Astrocyte of the cerebellum (primary cell): ENCODE data around the gene SUSD6.

Experiments used
- DNase-seq: peaks from one replicate; pipeline ENCODE4 v3.0.0-alpha.2; 2011; ENCODE audit warnings: low read depth
- H3K4me3 ChIP-seq: 2 replicates; pipeline ENCODE4 v1.5.1; 2011; ENCODE audit warnings: mild to moderate bottlenecking, low read depth, low read length, moderate library complexity
- in situ Hi-C: cut with HindIII; loops from 2 replicates; pipeline ENCODE4 v1.10.0; 2017; ENCODE audit warnings: low sequenced_read_pairs
- TF ChIP-seq, protein P1 (sequence below): IDR thresholded peaks from 2 replicates; pipeline ENCODE4 v1.5.1; 2012; ENCODE audit warnings: low read length, low read depth, moderate library complexity, mild to moderate bottlenecking; ENCODE audit errors: missing control alignments

The SUSD6 gene

DNA sequence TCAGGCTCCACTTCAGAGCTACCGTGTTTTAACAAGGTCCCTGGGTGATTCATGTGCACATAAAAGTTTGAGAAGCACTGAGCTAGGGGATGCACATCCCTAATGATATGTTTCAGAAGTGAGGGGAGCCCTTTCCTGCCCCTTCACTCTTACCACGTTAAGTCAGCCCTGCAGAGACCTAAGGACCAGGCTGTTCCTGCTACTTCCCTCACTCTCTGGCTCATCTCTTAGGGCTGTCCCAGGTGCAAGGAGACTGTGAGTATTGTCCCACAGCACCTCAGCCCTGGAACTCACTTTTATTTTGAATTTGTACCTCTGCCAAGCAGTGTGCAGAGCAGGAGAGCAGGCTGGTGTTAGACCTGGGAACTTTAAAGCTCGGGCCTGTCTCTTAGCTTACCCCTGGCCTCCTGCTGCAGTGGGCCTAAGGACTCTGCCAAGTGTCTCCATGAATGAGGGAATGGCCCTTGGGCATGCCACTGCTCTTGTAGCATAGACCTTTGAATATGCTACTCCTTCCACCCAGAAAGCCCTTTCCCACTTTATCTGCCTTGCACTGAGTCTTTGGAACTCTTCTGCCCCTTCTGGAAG is 11.0 kb upstream of the SUSD6 start:
- DNase-seq = no peak
- in situ Hi-C loops = no loop called here
- TF ChIP-seq, protein P1, sequence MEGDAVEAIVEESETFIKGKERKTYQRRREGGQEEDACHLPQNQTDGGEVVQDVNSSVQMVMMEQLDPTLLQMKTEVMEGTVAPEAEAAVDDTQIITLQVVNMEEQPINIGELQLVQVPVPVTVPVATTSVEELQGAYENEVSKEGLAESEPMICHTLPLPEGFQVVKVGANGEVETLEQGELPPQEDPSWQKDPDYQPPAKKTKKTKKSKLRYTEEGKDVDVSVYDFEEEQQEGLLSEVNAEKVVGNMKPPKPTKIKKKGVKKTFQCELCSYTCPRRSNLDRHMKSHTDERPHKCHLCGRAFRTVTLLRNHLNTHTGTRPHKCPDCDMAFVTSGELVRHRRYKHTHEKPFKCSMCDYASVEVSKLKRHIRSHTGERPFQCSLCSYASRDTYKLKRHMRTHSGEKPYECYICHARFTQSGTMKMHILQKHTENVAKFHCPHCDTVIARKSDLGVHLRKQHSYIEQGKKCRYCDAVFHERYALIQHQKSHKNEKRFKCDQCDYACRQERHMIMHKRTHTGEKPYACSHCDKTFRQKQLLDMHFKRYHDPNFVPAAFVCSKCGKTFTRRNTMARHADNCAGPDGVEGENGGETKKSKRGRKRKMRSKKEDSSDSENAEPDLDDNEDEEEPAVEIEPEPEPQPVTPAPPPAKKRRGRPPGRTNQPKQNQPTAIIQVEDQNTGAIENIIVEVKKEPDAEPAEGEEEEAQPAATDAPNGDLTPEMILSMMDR = no peak
- no peak overlapping the region for H3K4me3 ChIP-seq

DNA sequence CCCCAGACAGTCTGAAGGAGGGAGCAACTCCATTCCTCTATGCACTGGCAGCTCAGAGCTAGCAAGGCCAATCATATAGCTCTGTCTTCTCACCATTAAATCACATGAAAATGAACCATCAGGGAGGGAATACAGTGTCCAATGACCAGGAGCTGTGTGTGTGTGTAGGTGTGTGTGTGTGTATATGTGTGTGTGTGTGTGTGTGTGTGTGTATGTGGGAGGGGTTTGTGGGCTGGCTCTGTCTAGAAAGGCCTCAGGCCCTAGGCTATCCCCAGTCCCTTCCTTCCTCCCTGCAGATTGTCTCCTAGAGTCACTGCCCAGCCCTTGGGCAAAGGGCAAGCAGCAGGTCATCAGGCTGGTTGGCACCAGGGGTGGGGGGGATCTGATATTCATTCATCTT is 5.7 kb upstream of the SUSD6 start:
- TF ChIP-seq, protein P1 = no peak
- in situ Hi-C loops = no loop called here
- DNase-seq = no peak
- no peak overlapping the region for H3K4me3 ChIP-seq

DNA sequence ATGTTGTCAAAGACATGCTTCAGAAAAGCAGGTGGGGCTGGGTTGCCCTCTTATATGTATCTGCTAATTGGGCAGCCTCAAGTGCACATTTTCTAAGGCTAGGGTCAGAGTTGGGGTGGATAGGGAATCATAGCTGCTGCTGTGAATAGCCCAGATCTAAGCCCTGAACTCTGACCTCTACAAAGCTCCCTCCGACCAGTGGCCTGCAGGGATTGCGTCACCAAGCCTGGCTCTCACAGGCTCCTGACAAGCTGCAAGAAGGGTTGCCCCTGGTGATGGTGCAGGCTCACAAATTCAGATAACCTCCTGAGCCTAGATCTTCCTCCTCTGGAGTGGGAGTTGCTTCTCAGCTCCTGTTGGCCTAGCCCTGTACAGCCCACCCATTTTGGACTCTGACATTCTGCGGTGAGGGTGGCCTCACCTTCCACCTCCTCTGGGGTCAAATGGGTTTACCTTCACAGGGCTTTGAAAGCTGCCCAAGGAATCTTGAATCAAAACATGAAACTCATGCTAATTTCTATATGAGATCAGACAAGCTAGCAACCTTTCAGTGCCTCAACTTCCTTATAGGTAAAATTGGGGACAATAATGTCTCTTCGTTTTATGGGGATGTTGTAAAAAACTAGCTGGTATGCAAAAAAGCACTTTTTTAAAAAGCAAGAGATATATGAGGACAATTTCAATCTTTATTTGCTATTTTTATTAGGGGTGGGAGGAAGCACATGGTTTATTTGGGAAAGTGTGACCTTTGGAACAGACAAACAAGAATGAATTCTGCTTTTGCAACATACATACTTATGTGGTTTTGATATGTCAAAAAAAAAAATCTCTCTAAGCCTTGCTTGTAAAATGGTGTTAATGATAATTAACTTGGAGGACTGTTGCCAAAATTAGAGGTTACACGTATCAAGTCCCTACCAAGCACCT is 4.9 kb upstream of the SUSD6 start:
- TF ChIP-seq, protein P1 = no peak
- in situ Hi-C loops = no loop called here
- no peak for DNase-seq
- H3K4me3 ChIP-seq = no peak overlapping the region

DNA sequence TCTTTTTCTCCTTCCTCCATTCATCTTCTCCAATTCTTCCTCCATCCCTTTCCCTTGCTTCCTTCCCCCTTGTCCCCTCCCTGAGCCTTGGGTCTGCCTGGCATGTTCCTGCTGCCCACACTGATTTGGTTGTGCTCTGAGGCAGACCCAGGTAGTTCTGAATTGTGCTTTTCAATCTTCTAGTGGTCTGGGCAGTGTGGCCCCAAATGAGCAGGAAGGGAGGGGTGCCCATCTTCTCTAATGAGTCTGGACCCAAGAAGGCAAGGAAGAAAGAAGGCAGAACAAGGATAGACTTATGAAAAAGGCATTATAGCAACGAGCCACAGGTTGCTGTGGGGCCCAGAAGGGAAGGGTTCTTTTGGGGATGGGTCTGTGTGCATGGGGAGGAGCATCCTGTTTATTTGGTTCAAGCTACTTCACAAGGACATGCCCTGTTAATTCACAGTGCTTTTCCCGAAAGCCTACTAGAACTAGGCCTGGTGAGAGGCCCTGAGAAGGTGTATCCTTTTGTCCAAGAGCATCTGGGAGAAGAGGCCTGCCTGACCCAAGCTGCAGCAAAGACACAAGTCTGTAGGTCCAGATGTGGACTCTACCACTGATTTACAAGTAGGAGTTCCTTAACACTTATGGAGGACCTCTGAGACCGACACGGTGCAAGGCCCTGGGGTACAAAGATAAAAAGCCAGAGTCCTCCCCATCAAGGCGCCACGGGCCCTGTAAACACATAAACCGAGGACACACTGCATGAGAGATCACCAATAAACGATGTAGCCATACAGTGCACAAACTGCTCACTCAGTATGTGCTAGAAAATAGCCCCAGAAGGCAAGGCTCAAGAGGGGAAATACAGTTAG is 1.1 kb upstream of the SUSD6 start:
- TF ChIP-seq, protein P1 = no peak
- no peak for DNase-seq
- in situ Hi-C loops = no loop called here
- H3K4me3 ChIP-seq = peak overlapping the region; percentile 73

DNA sequence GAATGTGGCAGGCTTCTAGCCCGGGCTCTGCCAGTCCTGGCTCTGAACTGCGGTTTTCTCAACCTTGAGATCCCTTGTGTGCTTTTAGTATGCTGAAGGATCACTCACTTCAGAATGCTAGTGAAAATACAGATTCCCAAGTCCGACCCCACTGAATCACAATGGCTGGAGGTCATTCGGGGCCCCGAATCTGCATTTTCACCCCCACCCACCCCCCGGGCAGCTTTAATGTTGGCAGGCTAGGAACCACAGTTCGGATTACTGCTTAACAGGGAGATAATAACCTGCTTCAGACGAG is 573 bp upstream of the SUSD6 start:
- TF ChIP-seq, protein P1 = no peak
- DNase-seq = no peak
- in situ Hi-C loops = no loop called here
- H3K4me3 ChIP-seq = peak overlapping the region; percentile 73

DNA sequence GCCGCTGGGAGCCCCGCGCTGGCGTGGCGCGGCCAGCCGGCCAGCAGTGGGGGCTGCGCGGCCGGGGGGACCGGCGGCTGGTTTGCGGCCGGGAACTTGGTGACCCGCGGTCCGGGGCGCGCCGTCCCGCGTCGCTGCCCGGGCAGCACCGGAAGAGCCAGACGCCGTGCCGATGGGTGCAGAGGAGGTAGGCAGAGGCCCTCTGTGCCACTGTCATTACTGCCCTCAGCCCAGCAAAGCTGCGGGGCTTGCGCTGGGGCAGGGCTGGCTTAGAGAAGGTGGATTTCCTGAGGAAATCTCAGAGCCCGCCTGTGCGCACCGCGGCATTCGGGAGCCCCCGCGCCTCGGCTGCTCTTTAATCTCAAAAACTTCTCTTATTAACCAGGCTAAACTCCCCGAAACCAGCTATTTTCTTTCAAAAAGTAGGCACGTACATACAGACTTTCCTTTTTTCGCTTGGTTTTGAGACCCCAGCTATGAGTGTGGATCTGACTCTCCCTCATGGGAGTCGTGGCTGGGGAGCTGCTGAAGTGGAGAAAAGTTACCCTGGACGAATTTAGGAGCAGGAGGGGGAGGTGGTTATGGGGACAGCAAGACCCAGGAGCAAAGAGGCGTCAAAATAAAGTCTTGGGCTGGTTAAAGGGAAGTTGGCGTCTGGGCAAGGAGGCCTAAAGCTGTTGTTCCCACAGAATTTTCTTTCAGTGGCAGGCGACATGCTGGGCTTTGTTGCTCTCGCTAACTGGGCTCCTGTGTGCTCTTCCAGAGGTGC is 802 bp downstream of the SUSD6 start:
- no peak for DNase-seq
- H3K4me3 ChIP-seq = peak overlapping the region; percentile 73
- in situ Hi-C loops = no loop called here
- TF ChIP-seq, protein P1 = no peak
